OCI-LY3 (cell line): Measurements from ENCODE around the gene GSTT2.

Source experiments
- H2AFZ ChIP-seq: fragments of 200-600, 300-600 bp; shearing (Covaris generic); 2 replicates; pipeline ENCODE4 v1.6.0; 2014; ENCODE audit warnings: antibody characterized with exemption, low read depth, low read length
- H3K27ac ChIP-seq: fragments of 200-600, 300-600 bp; sonication (generic); 2 replicates; pipeline ENCODE4 v1.5.1; 2014; ENCODE audit warnings: mild to moderate bottlenecking, low read length, moderate library complexity, mixed read lengths
- H3K27me3 ChIP-seq: fragments of 200-600, 300-600 bp; sonication (generic); 2 replicates; pipeline ENCODE4 v1.6.1; 2014; ENCODE audit warnings: low read depth, low read length, mixed read lengths
- H3K36me3 ChIP-seq: fragments of 200-600, 300-600 bp; sonication (generic); replicated peaks from 2 replicates; pipeline ENCODE3; 2014; ENCODE audit warnings: low read depth, low read length, mixed read lengths
- H3K4me1 ChIP-seq: fragments of 300-600, 200-600 bp; sonication (generic); 2 replicates; pipeline ENCODE4 v1.6.1; 2014; ENCODE audit warnings: low read length, mixed read lengths
- H3K4me2 ChIP-seq: fragments of 200-600, 300-600 bp; sonication (generic); 2 replicates; pipeline ENCODE4 v1.6.1; 2014; ENCODE audit warnings: low read length, mixed read lengths
- H3K4me3 ChIP-seq: fragments of 300-600, 200-600 bp; sonication (generic); 2 replicates; pipeline ENCODE4 v1.5.1; 2014; ENCODE audit warnings: antibody characterized with exemption, mild to moderate bottlenecking, low read length, moderate library complexity
- H3K79me2 ChIP-seq: fragments of 300-600, 200-600 bp; shearing (Covaris generic); 2 replicates; pipeline ENCODE4 v1.6.1; 2014; ENCODE audit warnings: mild to moderate bottlenecking, low read length, mixed read lengths
- H3K9ac ChIP-seq: fragments of 300-600, 200-600 bp; shearing (Covaris generic); 2 replicates; pipeline ENCODE4 v1.6.0; 2014; ENCODE audit warnings: mild to moderate bottlenecking, low read length, moderate library complexity
- H3K9me3 ChIP-seq: fragments of 200-600, 300-600 bp; shearing (Covaris generic); 2 replicates; pipeline ENCODE4 v1.6.1; 2014; ENCODE audit warnings: low read length, mixed read lengths; ENCODE audit not compliant: insufficient read depth
- H4K20me1 ChIP-seq: fragments of 200-600, 300-600 bp; sonication (generic); 2 replicates; pipeline ENCODE4 v1.6.1; 2016; ENCODE audit warnings: low read length, mixed read lengths; ENCODE audit not compliant: insufficient read depth
- CTCF ChIP-seq: fragments of 200-600, 300-600 bp; sonication (generic); IDR thresholded peaks from 2 replicates; pipeline ENCODE4 v1.5.1; 2014; ENCODE audit warnings: antibody characterized with exemption, low read length, low read depth
- EZH2phosphoT487 ChIP-seq: fragments of 200-600 bp; shearing (Covaris generic); IDR thresholded peaks from 2 replicates; pipeline ENCODE4 v1.6.1; 2018; ENCODE audit warnings: antibody characterized with exemption, mixed run types, low read depth

Gene GSTT2

GRCh38 chr22:24021304-24021703 lies 41.4 kb downstream of the GSTT2 start:
- H3K4me3 ChIP-seq, result no peak overlapping the region
- H3K4me1 ChIP-seq, result peaks cover 3% of the 10 kb centered on the region
- TF ChIP-seq CTCF (no peak), EZH2phosphoT487 (no peak)
- H3K79me2 ChIP-seq, result peaks cover 46% of the 10 kb centered on the region
- no peaks in the 10 kb centered on the region for H3K9me3 ChIP-seq
- H3K9ac ChIP-seq, result no peak overlapping the region
- H3K27ac ChIP-seq, result no peak overlapping the region
- H3K4me2 ChIP-seq, result no peak overlapping the region
- H4K20me1 ChIP-seq, result peaks cover 13% of the 10 kb centered on the region; the same call in 1 of the 2 replicates
- H3K27me3 ChIP-seq, result no peaks in the 10 kb centered on the region
- peaks cover 9% of the 10 kb centered on the region for H3K36me3 ChIP-seq
- H2AFZ ChIP-seq, result no peak overlapping the region

GRCh38 chr22:24023204-24023789 lies 43.4 kb downstream of the GSTT2 start:
- peaks cover 2% of the 10 kb centered on the region for H3K36me3 ChIP-seq

GRCh38 chr22:24024354-24024753 lies 44.4 kb downstream of the GSTT2 start:
- Histone ChIP-seq H3K27me3 (no peaks in the 10 kb centered on the region), H3K4me2 (no peak overlapping the region), H2AFZ (no peak overlapping the region), H3K27ac (no peak overlapping the region), H3K79me2 (peaks cover 57% of the 10 kb centered on the region), H3K4me3 (no peak overlapping the region), H3K9ac (no peak overlapping the region), H3K4me1 (peaks cover 3% of the 10 kb centered on the region), H4K20me1 (peaks cover 39% of the 10 kb centered on the region), H3K36me3 (peaks cover 2% of the 10 kb centered on the region), H3K9me3 (no peaks in the 10 kb centered on the region)
- TF ChIP-seq EZH2phosphoT487 (no peak), CTCF (no peak)

More at GRCh38 chr22:24023204-24023789, 43.4 kb downstream of the GSTT2 start:
- Histone ChIP-seq H3K9ac (no peak overlapping the region), H3K27me3 (no peaks in the 10 kb centered on the region), H3K27ac (no peak overlapping the region), H3K79me2 (peaks cover 46% of the 10 kb centered on the region), H4K20me1 (peaks cover 28% of the 10 kb centered on the region; the same call in 1 of the 2 replicates), H3K4me1 (peaks cover 3% of the 10 kb centered on the region), H3K4me2 (no peak overlapping the region), H2AFZ (no peak overlapping the region), H3K4me3 (no peak overlapping the region), H3K9me3 (no peaks in the 10 kb centered on the region)
- TF ChIP-seq CTCF (no peak), EZH2phosphoT487 (no peak)

GRCh38 chr22:24025475-24025874 lies 45.5 kb downstream of the GSTT2 start:
- no peaks in the 10 kb centered on the region for H3K27me3 ChIP-seq
- peaks cover 47% of the 10 kb centered on the region for H4K20me1 ChIP-seq
- TF ChIP-seq EZH2phosphoT487, result no peak
- no peak for TF ChIP-seq CTCF
- H3K9ac ChIP-seq, result no peak overlapping the region
- peaks cover 65% of the 10 kb centered on the region for H3K79me2 ChIP-seq
- no peak overlapping the region for H3K27ac ChIP-seq
- H2AFZ ChIP-seq, result no peak overlapping the region
- H3K4me2 ChIP-seq, result no peak overlapping the region
- no peaks in the 10 kb centered on the region for H3K9me3 ChIP-seq
- no peak overlapping the region for H3K4me3 ChIP-seq
- H3K36me3 ChIP-seq, result peaks cover 2% of the 10 kb centered on the region
- peaks cover 3% of the 10 kb centered on the region for H3K4me1 ChIP-seq
